OCI-LY7 (cell line): ENCODE results near the gene FAM76A.

Experiments
- CTCF ChIP-seq: fragments of 200-600 bp; sonication (generic); conservative IDR thresholded peaks from 2 replicates; pipeline ENCODE4 v1.5.1; 2014; ENCODE audit warnings: mild to moderate bottlenecking, antibody characterized with exemption, low read length, moderate library complexity, mixed read lengths
- EZH2phosphoT487 ChIP-seq: fragments of 200-600 bp; sonication (generic); IDR thresholded peaks from 2 replicates; pipeline ENCODE4 v1.6.1; 2018; ENCODE audit warnings: low read depth, borderline replicate concordance, mild to moderate bottlenecking, mixed run types, antibody characterized with exemption, low read length, moderate library complexity, mixed read lengths

GRCh38 chr1:27759236-27759635 lies 33.5 kb downstream of the FAM76A start:
- no peak for TF ChIP-seq CTCF
- TF ChIP-seq EZH2phosphoT487, result no peak
